Measurements from ENCODE around the gene WDR73. TPM values are rescaled to one million over a fixed set of nuclear protein-coding genes. Genes with fewer than 3 reads are reported as not detected.

Gene WDR73
- total and polyA plus RNA-seq, 2 of the 8 experiments (the other 6 are each of a cell fraction or from before 2014, with no cell fraction given) = 22.7 to 23.1 TPM

DNA sequence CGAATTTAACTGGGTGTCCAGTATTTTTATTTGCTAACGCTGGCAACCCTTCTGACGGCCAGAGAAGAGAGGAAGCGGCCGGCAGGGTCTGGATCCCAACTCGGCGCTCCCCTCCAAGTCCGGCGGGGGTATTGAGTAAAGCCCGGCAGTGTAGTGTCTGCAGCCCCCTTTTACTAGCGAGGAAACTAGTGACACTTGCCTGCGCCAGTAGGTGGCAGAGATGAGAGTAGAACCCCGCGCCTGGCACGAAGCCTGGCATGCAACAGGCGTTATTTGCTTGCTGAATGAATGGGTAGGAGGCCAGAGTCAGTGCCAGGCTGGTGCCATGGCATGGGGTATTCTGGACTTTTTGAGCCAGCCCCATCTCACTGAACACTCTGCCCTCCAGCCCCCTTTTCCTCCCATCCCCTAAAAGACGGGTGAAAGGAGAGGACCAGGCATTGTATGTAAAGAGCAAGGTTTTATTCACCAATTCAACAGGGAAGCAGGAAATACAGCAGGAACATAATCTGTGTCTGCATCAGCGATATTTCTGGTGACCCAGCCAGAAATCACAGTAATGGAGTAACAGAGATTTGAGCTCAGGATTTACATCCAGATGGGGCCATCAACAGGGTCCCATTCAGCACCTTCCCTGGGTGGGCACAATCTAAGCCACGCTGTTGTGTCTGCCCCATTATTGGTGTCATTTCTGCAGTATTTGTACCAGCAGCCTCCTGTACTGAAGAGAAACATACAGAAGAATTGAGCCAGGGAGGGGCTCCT is 788 bp upstream of the WDR73 start (continued):
- TF ChIP-seq PHF8 (conservative IDR thresholded peaks at IDR 0.05; ENCODE audit: low read depth, low read length) (no peak), HDAC2 (IDR thresholded peaks at IDR 0.05; ENCODE audit: borderline replicate concordance in 1 of 2, low read depth in 2 of 2, low read length in 2 of 2) (no peak), CHD2 (IDR thresholded peaks at IDR 0.05; ENCODE audit: low read length) (no peak)
